T-helper 17 cell (primary cell): Measurements from ENCODE around the gene HSPB1. TPM values are rescaled to one million over a fixed set of nuclear protein-coding genes. Genes with fewer than 3 reads are reported as not detected.

ENCODE experiments used
- ATAC-seq: fragments of 150-1000 bp; cut with Tn5 transposase; 2 replicates; pipeline ENCODE4 v1.10.0; 2021; ENCODE audit warnings: mild to moderate bottlenecking, moderate library complexity
- DNase-seq, 3 donors: peaks; one replicate each; pipeline versions ENCODE4 v3.0.0 to v3.0.0-alpha.2; 2020 to 2021
- H3K9me3 ChIP-seq: one replicate; pipeline ENCODE4 v1.7.0; 2013; ENCODE audit warnings: low read length, mild to moderate bottlenecking; ENCODE audit not compliant: control insufficient read depth, poor library complexity, severe bottlenecking
- H3K27ac Mint-ChIP-seq: one replicate; pipeline ENCODE4 v1.8.0; 2022; ENCODE audit warnings: mild to moderate bottlenecking, moderate library complexity, mixed read lengths
- H3K27me3 Mint-ChIP-seq: one replicate; pipeline ENCODE4 v1.8.0; 2022; ENCODE audit warnings: mixed read lengths
- H3K36me3 Mint-ChIP-seq: one replicate; pipeline ENCODE4 v1.8.0; 2022; ENCODE audit warnings: low read depth, mixed read lengths
- H3K4me1 Mint-ChIP-seq: one replicate; pipeline ENCODE4 v1.8.0; 2022; ENCODE audit warnings: mild to moderate bottlenecking, mixed read lengths
- H3K4me3 Mint-ChIP-seq: one replicate; pipeline ENCODE4 v1.8.0; 2022; ENCODE audit warnings: mild to moderate bottlenecking, moderate library complexity, mixed read lengths
- total RNA-seq, 4 donors: library from RNA in 2 of 4; stranded (reverse) in 2 of 4; gene quantifications; one replicate each; pipeline ENCODE4 v1.2.3 and lab custom pipeline; 2022 to 2026

HSPB1 gene
- total RNA-seq, 2 donors from 2014 or later, result 25.8 to 33.2 TPM

DNA sequence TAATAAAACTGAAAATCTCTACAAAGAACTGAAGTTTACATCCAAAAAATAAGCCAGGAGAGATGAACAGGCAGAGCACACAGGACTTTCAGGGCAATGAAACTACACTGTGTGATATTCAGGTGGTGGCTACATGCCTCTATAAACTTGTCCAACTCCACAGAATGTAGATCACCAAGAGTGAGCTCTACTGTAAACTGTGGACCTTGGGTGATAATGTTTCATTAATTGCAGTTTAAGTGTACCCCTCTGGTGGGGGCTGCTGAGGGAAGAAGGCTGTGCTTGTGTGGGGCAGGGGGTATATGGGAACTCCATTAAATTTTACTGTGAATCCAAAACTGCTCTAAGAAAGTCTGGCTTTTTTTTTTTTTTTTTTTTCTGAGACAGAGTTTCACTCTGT is 33.6 kb downstream of the HSPB1 start:
- H3K27ac Mint-ChIP-seq, result no peak overlapping the region
- H3K36me3 Mint-ChIP-seq, result no peaks in the 10 kb centered on the region
- H3K9me3 ChIP-seq, result no peaks in the 10 kb centered on the region
- H3K27me3 Mint-ChIP-seq, result no peaks in the 10 kb centered on the region
- peaks cover 31% of the 10 kb centered on the region for H3K4me1 Mint-ChIP-seq
- H3K4me3 Mint-ChIP-seq, result no peak overlapping the region
- no peak for DNase-seq
- no peak for ATAC-seq

DNA sequence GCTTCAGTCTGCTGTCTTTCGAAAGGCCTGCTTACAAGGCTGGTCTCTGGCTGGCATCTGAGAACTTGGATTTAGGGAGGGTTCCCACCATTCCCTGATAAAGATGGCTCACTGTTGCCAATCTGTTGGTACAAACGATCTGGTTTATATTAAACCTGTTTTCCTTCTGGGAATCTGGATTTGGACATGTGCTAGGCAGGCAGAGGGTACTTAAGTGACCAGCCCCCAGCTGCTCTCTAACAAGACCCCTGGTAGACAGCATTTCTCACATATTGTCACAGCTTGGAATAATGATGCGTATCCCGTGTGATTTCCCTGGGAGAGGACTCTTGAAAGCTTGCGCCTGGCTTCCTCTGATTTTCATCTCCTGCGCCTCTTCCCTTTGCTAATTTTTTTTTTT is 34.7 kb downstream of the HSPB1 start:
- H3K9me3 ChIP-seq, result no peaks in the 10 kb centered on the region
- Mint-ChIP-seq H3K4me3 (no peak overlapping the region), H3K27me3 (no peaks in the 10 kb centered on the region), H3K4me1 (peaks cover 36% of the 10 kb centered on the region), H3K27ac (peak overlapping the region; percentile 83), H3K36me3 (peaks cover 3% of the 10 kb centered on the region)
- ATAC-seq (no peak), DNase-seq (no peak)

DNA sequence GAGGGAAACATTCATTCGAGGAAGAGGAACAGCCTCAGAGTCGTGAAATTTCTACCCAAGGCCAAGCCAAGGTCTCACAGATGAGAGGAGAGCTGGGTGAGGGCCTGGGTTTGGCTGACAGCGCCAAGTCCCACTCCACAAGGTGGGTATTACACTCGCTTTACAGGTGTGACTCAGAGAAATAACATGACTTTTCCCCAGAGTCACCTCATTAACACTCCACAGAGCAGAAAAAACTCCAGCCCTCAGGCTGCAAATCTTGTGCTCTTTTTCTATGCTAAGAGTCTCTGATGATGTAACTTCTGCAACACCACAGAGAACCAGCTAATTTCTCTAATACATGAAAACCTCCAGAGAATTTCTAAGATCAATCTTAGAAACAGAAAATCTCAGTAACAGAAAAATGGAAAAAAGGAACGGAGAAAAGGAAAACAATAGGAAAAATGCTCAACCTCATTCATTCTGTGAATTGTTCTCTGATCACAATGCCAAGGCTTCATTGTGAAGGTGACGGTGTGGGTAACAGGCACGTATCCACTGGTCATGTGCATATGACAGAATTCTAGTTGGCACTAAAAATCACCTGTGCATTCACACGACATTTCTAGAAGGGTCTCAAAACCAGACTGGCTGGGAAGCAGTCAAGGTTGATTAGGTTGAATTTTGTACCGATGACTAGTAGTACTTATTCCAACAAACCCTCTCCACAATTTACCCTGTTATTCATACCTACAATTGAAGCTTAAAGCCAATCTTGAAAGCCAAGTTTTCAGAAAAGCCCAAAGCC is 36.0 kb downstream of the HSPB1 start:
- H3K9me3 ChIP-seq, result no peaks in the 10 kb centered on the region
- H3K27ac Mint-ChIP-seq, result peak overlapping the region; percentile 83
- no peak overlapping the region for H3K4me3 Mint-ChIP-seq
- H3K4me1 Mint-ChIP-seq, result peaks cover 40% of the 10 kb centered on the region
- ATAC-seq (no peak), DNase-seq (no peak)
- H3K27me3 Mint-ChIP-seq, result no peaks in the 10 kb centered on the region
- peaks cover 6% of the 10 kb centered on the region for H3K36me3 Mint-ChIP-seq

DNA sequence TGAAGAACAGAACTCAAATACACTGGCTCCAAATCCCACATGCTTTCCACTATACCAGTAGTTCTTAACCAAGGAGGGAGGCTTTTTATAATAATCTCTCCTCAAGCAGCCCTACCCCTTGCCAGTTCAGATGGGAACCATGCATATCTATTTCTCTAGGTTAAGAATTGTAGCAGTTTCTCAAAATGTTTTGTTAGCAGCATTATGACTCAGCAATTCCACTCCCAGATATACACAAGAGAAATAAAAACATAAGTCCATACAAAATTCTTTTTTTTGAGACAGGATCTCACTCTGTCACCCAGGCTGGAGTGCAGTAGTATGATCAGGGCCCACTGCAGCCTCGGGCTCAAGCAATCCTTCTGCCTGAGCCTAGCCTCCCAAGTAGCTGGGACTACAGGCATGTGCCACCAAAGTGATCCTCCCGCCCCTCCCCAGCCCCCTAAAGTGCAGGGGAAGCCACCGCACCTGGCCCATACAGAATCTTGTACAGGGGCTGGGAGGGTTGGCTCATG is 38.2 kb downstream of the HSPB1 start:
- no peak for DNase-seq
- H3K9me3 ChIP-seq, result no peaks in the 10 kb centered on the region
- no peak overlapping the region for H3K4me3 Mint-ChIP-seq
- no peak for ATAC-seq
- H3K27me3 Mint-ChIP-seq, result no peaks in the 10 kb centered on the region
- H3K36me3 Mint-ChIP-seq, result peaks cover 12% of the 10 kb centered on the region
- no peak overlapping the region for H3K27ac Mint-ChIP-seq
- peaks cover 51% of the 10 kb centered on the region for H3K4me1 Mint-ChIP-seq

DNA sequence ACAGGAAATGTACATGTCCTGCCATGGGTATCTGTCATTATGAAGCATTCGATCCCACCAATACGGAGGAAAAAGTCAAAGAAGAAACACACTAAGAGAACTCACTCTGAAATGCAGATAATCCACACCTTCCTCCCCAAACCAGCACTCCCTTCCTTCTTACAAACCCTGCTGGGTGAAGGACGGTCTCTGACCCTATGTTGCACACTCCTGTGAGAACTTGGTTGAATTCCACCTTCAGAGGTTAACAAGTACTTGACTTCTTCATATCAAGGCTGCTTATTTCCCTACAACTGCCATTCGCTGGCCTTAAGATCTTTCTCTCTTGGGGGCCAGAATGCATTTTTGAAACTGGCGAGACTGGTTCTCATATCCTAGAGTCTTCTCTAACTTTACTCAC is 39.7 kb downstream of the HSPB1 start:
- peaks cover 15% of the 10 kb centered on the region for H3K36me3 Mint-ChIP-seq

DNA sequence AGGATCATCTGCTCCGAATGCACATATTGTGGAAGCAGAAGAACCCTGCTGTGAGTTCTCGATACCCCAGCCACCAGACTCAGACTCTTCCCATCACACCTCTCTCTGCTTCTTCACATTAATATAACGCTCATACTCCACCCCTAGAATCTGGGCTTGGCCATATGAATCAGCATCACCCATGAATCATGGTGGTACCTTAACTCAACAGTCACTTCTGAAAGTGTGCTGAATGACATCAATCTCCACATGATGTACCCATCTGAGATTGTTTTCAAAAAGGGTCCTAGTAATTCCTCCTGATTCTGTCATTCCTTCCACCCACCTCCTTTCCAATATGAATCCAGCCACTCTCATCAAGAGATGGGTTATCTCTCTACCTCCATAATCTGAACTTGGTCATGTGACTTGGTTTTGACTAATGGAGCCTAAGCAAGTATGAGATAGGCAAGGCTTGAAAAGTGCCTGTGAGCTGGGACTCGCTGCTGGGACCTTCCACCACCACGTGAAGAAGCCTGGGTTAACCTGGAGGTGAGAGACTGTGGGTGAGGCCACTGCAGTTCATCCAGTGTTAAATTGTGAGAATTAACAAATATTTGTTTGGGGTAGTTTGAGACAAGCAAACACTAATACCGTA is 40.9 kb downstream of the HSPB1 start:
- H3K9me3 ChIP-seq, result no peaks in the 10 kb centered on the region
- Mint-ChIP-seq H3K4me3 (no peak overlapping the region), H3K27me3 (no peaks in the 10 kb centered on the region), H3K36me3 (peaks cover 17% of the 10 kb centered on the region), H3K4me1 (peaks cover 62% of the 10 kb centered on the region), H3K27ac (peak overlapping the region; percentile 57)
- DNase-seq (no peak), ATAC-seq (no peak)

More for the DNA sequence above, 39.7 kb downstream of the HSPB1 start:
- Mint-ChIP-seq H3K27ac (peak overlapping the region; percentile 57), H3K27me3 (no peaks in the 10 kb centered on the region), H3K4me3 (peak overlapping the region; percentile 21), H3K4me1 (peaks cover 61% of the 10 kb centered on the region)
- no peaks in the 10 kb centered on the region for H3K9me3 ChIP-seq
- DNase-seq (no peak), ATAC-seq (no peak)

DNA sequence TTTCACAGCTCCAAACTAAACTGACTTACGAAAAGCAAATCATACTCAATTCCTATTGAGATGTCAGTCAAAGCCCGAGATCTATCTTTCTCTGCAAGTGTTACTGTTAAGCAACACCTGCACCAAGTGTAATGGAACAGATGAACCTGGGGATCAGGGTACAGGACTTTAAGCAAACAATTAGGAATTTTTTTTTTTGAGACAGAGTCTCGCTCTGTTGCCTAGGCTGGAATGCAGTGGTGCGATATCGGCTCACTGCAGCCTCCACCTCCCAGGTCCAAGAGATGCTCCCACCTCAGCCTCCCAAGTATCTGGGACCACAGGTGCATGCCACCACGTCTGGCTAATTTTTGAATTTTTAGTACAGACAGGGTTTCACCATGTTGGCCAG is 41.5 kb downstream of the HSPB1 start:
- Mint-ChIP-seq H3K27me3 (no peaks in the 10 kb centered on the region), H3K36me3 (peaks cover 17% of the 10 kb centered on the region), H3K4me3 (no peak overlapping the region), H3K27ac (peak overlapping the region; percentile 57), H3K4me1 (peaks cover 60% of the 10 kb centered on the region)
- no peak for ATAC-seq
- DNase-seq, result no peak
- no peaks in the 10 kb centered on the region for H3K9me3 ChIP-seq

DNA sequence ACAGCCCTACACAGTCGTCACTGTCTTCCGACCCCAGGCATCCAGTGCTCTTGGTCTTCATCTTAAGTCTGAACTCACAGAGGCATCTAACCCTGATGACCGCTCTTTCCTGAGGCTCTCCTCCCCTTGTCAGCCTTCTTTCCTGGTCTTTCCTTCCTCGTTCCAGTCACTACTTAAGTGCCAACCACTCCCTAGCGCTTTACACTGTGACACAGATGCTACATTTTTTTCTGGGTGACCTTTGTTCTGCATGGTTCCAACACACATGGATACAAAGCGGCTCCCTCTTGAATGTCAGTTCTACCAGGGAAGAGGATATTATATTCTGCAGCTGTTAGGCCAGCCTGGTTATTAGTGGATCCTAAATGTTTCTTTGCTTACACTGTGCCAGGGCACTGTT is 43.6 kb downstream of the HSPB1 start:
- H3K27ac Mint-ChIP-seq, result peak overlapping the region; percentile 94

DNA sequence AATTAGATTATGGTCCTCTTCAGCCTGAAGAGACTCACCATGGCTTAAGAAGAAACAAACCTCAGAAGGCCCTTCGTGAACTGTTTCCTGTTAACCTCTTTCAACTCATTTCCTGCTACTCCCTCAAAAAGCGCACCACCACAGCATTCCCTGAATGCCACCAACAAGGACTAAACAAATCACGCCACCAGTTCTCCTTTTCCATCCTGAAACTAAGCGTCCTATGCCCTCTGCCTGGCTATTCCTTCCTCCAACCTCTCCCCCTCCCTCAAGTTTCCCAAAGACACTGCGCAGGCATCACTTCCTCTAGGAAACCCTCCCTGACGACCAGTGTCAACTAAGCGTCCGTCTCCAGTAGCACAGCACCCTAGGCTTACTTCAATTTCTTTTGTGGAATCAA is 44.3 kb downstream of the HSPB1 start:
- ATAC-seq (peak; percentile 20), DNase-seq (no peak)
- H3K27me3 Mint-ChIP-seq, result no peaks in the 10 kb centered on the region
- peaks cover 20% of the 10 kb centered on the region for H3K36me3 Mint-ChIP-seq
- H3K9me3 ChIP-seq, result no peaks in the 10 kb centered on the region
- H3K27ac Mint-ChIP-seq, result peak overlapping the region; percentile 94
- peaks cover 56% of the 10 kb centered on the region for H3K4me1 Mint-ChIP-seq
- H3K4me3 Mint-ChIP-seq, result peak overlapping the region; percentile 83

More for the DNA sequence above, 43.6 kb downstream of the HSPB1 start:
- ATAC-seq (no peak), DNase-seq (no peak)
- H3K4me1 Mint-ChIP-seq, result peaks cover 53% of the 10 kb centered on the region
- H3K9me3 ChIP-seq, result no peaks in the 10 kb centered on the region
- no peaks in the 10 kb centered on the region for H3K27me3 Mint-ChIP-seq
- no peak overlapping the region for H3K4me3 Mint-ChIP-seq
- H3K36me3 Mint-ChIP-seq, result peaks cover 18% of the 10 kb centered on the region

DNA sequence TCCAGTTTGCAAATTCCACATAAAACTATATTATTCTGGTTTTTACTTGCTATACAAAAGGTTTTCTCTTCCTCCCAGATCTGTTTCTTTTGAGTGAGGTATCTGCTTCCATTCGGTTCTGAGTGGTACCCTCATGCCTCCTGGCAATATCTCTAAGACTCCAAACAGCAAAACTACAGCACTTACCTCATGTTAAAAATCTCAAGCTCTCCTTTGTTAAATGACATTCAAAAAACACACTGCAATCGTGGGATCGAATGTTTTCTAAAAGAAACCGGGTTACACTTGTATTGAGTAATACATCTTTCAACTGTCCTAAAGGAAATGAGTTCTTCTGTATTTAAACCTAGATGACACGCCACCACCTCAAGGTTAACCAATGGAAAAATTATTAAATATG is 45.2 kb downstream of the HSPB1 start:
- Mint-ChIP-seq H3K27ac (peak overlapping the region; percentile 94), H3K4me1 (peaks cover 51% of the 10 kb centered on the region)

DNA sequence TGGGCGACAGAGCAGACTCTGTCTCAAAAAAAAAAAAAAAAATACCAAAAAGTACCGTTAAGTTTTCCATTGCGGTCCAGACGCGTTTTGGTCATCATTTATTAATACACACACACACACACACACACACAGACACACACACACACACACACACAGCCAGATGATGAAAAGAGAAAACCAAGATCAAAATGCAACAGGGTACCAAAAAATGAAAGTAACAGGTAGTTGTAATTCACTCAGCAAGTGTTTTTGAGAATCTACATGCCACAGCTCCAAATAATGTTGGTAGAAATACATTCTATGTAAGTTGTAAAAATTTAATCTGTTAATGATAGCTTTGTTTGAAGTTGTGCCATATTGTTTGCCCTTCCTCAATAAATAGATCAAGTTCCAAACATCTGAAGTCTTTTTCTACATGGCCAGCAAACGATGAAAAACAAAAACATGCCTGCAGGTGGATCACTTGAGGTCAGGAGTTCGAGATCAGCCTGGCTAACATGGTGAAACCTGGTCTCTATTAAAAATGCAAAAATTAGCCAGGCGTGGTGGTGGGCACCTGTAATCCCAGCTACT is 46.9 kb downstream of the HSPB1 start:
- no peaks in the 10 kb centered on the region for H3K9me3 ChIP-seq
- DNase-seq, result no peak
- no peak overlapping the region for H3K4me3 Mint-ChIP-seq
- ATAC-seq, result no peak
- H3K4me1 Mint-ChIP-seq, result peaks cover 44% of the 10 kb centered on the region
- peaks cover 12% of the 10 kb centered on the region for H3K36me3 Mint-ChIP-seq
- peak overlapping the region; percentile 14 for H3K27ac Mint-ChIP-seq
- no peaks in the 10 kb centered on the region for H3K27me3 Mint-ChIP-seq

More for the DNA sequence above, 45.2 kb downstream of the HSPB1 start:
- Mint-ChIP-seq H3K4me3 (peak overlapping the region; percentile 83), H3K27me3 (no peaks in the 10 kb centered on the region), H3K36me3 (peaks cover 16% of the 10 kb centered on the region)
- no peaks in the 10 kb centered on the region for H3K9me3 ChIP-seq
- ATAC-seq (no peak), DNase-seq (no peak)

DNA sequence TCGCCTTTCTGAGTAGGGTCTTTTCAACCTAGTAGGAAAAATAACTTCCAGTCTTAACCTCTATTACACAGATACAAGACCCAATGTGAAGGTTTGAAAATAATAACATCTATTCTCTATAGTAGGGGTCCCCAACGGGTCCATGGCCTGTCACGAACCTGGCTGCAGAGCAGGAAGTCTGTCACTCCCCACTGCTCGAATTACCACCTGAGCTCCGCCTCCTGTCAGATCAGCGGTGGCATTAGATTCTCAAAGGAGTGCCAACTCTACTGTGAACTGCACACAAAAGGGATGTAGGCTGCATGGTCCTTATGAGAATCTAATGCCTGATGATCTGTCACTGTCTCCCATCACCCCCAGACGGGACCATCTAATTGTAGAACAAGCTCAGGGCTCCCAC is 48.9 kb downstream of the HSPB1 start:
- H3K4me3 Mint-ChIP-seq, result no peak overlapping the region
- peaks cover 42% of the 10 kb centered on the region for H3K4me1 Mint-ChIP-seq
- DNase-seq, result no peak
- ATAC-seq, result no peak
- no peaks in the 10 kb centered on the region for H3K9me3 ChIP-seq
- H3K36me3 Mint-ChIP-seq, result peaks cover 13% of the 10 kb centered on the region
- no peak overlapping the region for H3K27ac Mint-ChIP-seq
- no peaks in the 10 kb centered on the region for H3K27me3 Mint-ChIP-seq

DNA sequence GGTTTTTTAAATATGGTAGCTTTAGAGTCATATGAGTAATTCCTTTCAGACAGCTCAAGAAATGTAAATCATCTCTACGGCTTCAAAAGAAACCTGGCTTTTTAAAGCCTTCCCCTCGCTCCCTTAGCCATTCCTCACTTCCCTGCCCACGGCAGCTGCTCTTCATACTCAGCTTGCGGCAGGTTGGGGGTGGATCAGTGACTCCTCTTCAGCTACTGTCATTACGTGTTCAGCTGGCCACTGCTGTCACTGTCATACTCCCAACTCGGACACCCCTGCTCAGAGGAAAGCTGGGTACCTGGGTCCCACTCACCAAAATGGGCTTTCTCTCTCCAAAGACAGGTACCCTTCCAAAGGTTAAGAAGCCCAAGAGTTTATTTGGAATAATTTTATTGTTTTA is 49.7 kb downstream of the HSPB1 start:
- H3K27me3 Mint-ChIP-seq, result no peaks in the 10 kb centered on the region
- no peaks in the 10 kb centered on the region for H3K9me3 ChIP-seq
- peak; percentile 21 for ATAC-seq
- H3K4me1 Mint-ChIP-seq, result peaks cover 36% of the 10 kb centered on the region
- no peak for DNase-seq
- no peak overlapping the region for H3K4me3 Mint-ChIP-seq
- H3K27ac Mint-ChIP-seq, result peak overlapping the region; percentile 71
- H3K36me3 Mint-ChIP-seq, result peaks cover 10% of the 10 kb centered on the region
